MM.1S (cell line): ENCODE measurements around the gene KCNMA1.

Source experiments
- DNase-seq: peaks from one replicate; pipeline ENCODE4 v3.0.0-alpha.2; 2015
- H2AFZ ChIP-seq: fragments of 300-600 bp; sonication (generic); 2 replicates; pipeline ENCODE4 v1.6.0; 2016; ENCODE audit warnings: antibody characterized with exemption, low read length
- H3F3A ChIP-seq: fragments of 300-600 bp; sonication (generic); 2 replicates; pipeline ENCODE4 v1.6.1; 2016; ENCODE audit warnings: mild to moderate bottlenecking, antibody characterized with exemption, low read length, moderate library complexity, mixed read lengths; ENCODE audit not compliant: insufficient read depth
- H3K27ac ChIP-seq: fragments of 300-600 bp; sonication (generic); 2 replicates; pipeline ENCODE4 v1.5.1; 2016; ENCODE audit warnings: mild to moderate bottlenecking, low read length
- H3K27me3 ChIP-seq: fragments of 300-600 bp; sonication (generic); replicated peaks from 2 replicates; pipeline ENCODE4 v1.6.0; 2016; ENCODE audit warnings: low read length; ENCODE audit not compliant: insufficient read depth
- H3K36me3 ChIP-seq: fragments of 300-600 bp; sonication (generic); replicated peaks from 2 replicates; pipeline ENCODE4 v1.6.1; 2016; ENCODE audit warnings: mild to moderate bottlenecking, low read length, mixed read lengths; ENCODE audit not compliant: insufficient read depth
- H3K4me1 ChIP-seq: fragments of 300-600 bp; sonication (generic); 2 replicates; pipeline ENCODE4 v1.6.1; 2016; ENCODE audit warnings: low read length, mixed read lengths
- H3K4me2 ChIP-seq: fragments of 300-600 bp; sonication (generic); 2 replicates; pipeline ENCODE4 v1.6.0; 2016; ENCODE audit warnings: low read depth, low read length
- H3K4me3 ChIP-seq: fragments of 300-600 bp; sonication (generic); 2 replicates; pipeline ENCODE4 v1.5.1; 2016; ENCODE audit warnings: low read length, mixed read lengths
- H3K79me2 ChIP-seq: fragments of 300-600 bp; sonication (generic); 2 replicates; pipeline ENCODE4 v1.6.1; 2016; ENCODE audit warnings: mixed run types, low read length, mixed read lengths
- H3K9ac ChIP-seq: fragments of 300-600 bp; sonication (generic); 2 replicates; pipeline ENCODE4 v1.6.1; 2016; ENCODE audit warnings: low read length, mixed read lengths
- H3K9me2 ChIP-seq: fragments of 300-600 bp; sonication (generic); replicated peaks from 2 replicates; pipeline ENCODE4 v1.6.1; 2016; ENCODE audit warnings: mild to moderate bottlenecking, low read length, mixed read lengths; ENCODE audit not compliant: insufficient read depth
- H3K9me3 ChIP-seq: fragments of 300-600 bp; sonication (generic); replicated peaks from 2 replicates; pipeline ENCODE4 v1.6.1; 2016; ENCODE audit warnings: mild to moderate bottlenecking, low read length, mixed read lengths; ENCODE audit not compliant: insufficient read depth
- H4K20me1 ChIP-seq: fragments of 300-600 bp; sonication (generic); 2 replicates; pipeline ENCODE4 v1.6.1; 2016; ENCODE audit warnings: mild to moderate bottlenecking, low read length, moderate library complexity, mixed read lengths; ENCODE audit not compliant: insufficient read depth
- CTCF ChIP-seq: fragments of 300-600 bp; sonication (generic); IDR thresholded peaks from 2 replicates; pipeline ENCODE4 v1.5.1; 2016; ENCODE audit warnings: antibody characterized with exemption, low read length, mixed read lengths
- EZH2 ChIP-seq: fragments of 300-600 bp; sonication (generic); optimal IDR thresholded peaks from 2 replicates; pipeline ENCODE3; 2017; ENCODE audit warnings: low read depth, mild to moderate bottlenecking, antibody characterized with exemption, low read length, mixed read lengths
- EZH2phosphoT487 ChIP-seq: fragments of 300-600 bp; sonication (generic); IDR thresholded peaks from 2 replicates; pipeline ENCODE4 v1.6.1; 2018; ENCODE audit warnings: antibody characterized with exemption, low read length

KCNMA1 gene

GRCh38 chr10:76920581-76920980 is 717.0 kb downstream of the KCNMA1 start:
- no peaks in the 10 kb centered on the region for H3K9me3 ChIP-seq
- H3K36me3 ChIP-seq: no peaks in the 10 kb centered on the region
- H3K4me1 ChIP-seq: no peaks in the 10 kb centered on the region
- no peaks in the 10 kb centered on the region for H3K27me3 ChIP-seq
- no peak overlapping the region for H3K4me3 ChIP-seq
- H4K20me1 ChIP-seq: no peaks in the 10 kb centered on the region
- TF ChIP-seq CTCF (no peak), EZH2phosphoT487 (no peak), EZH2 (no peak)
- no peak for DNase-seq
- H3K79me2 ChIP-seq: no peaks in the 10 kb centered on the region
- H3K27ac ChIP-seq: no peak overlapping the region
- H2AFZ ChIP-seq: no peak overlapping the region
- no peak overlapping the region for H3K4me2 ChIP-seq
- H3K9me2 ChIP-seq: no peaks in the 10 kb centered on the region
- no peaks in the 10 kb centered on the region for H3F3A ChIP-seq
- no peak overlapping the region for H3K9ac ChIP-seq

DNA sequence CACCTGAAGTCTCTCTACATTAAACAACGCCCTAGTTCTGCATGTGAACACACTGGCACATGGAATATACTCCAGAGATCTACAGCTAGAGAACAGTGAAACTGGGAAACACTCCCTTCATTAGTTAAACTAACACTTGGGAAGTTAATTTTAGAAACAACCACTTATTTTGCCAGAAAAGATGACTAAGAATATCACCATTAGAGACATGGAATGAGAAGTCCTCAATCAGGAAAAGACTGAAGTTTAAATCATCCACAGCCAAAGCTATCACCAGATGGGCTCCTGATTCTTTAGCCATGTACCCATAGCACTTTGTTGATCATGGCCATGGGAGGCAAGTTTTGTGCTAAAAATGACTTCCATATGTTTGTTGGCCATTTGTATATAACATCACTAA is 719.5 kb downstream of the KCNMA1 start:
- TF ChIP-seq EZH2phosphoT487 (no peak), EZH2 (no peak), CTCF (no peak)
- DNase-seq: no peak
- Histone ChIP-seq H3K79me2 (no peaks in the 10 kb centered on the region), H3K4me3 (no peak overlapping the region), H2AFZ (no peak overlapping the region), H3K9me2 (no peaks in the 10 kb centered on the region), H3F3A (no peaks in the 10 kb centered on the region), H3K27ac (no peak overlapping the region), H3K9ac (no peak overlapping the region), H3K9me3 (no peaks in the 10 kb centered on the region), H4K20me1 (no peaks in the 10 kb centered on the region), H3K27me3 (no peaks in the 10 kb centered on the region), H3K4me2 (no peak overlapping the region), H3K36me3 (no peaks in the 10 kb centered on the region), H3K4me1 (no peaks in the 10 kb centered on the region)

DNA sequence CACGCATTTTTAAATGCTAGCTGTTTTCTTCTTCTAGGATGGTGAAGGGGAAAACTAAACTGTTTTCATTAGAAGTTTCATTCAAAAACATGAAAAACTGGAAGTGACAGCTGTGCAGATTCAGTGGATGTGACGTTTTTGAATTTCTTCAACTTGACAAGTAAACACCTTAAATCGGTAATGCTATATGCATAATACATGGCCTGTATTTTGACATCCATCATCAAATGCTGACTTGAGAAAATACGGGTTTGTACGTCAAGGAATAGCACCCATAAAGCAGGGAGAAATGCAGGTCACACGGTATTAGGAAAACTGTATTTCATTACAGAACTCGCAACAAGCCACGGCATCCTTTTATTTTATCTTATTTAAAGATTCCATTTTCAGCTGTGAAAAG is 720.5 kb downstream of the KCNMA1 start:
- Histone ChIP-seq H3K36me3 (no peaks in the 10 kb centered on the region), H3F3A (no peaks in the 10 kb centered on the region), H3K4me1 (no peaks in the 10 kb centered on the region), H3K27ac (no peak overlapping the region), H3K4me2 (no peak overlapping the region), H4K20me1 (no peaks in the 10 kb centered on the region), H3K4me3 (no peak overlapping the region), H2AFZ (no peak overlapping the region), H3K79me2 (no peaks in the 10 kb centered on the region), H3K9me2 (no peaks in the 10 kb centered on the region), H3K27me3 (no peaks in the 10 kb centered on the region), H3K9ac (no peak overlapping the region), H3K9me3 (no peaks in the 10 kb centered on the region)
- no peak for TF ChIP-seq EZH2
- TF ChIP-seq EZH2phosphoT487: no peak
- no peak for TF ChIP-seq CTCF
- no peak for DNase-seq

DNA sequence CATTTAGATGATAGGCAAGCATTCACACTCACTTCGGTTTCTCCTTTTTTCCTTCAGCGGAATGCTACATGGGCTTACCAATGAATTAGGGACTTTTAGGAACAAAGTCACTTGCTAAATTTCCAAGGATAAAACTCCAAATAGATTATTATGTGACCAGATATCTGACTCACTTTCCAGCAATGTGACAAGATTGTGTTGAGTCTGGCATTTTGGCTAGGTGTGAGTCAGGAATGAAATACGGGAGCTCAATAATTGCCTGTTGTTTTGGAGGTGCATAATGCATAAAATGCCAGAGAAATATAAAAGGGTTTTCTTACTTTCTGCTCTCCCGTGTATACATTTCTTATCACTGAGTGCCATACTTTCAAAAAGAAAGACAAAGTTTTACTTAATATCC is 721.1 kb downstream of the KCNMA1 start:
- H3K27me3 ChIP-seq: no peaks in the 10 kb centered on the region
- H2AFZ ChIP-seq: no peak overlapping the region
- H3F3A ChIP-seq: no peaks in the 10 kb centered on the region
- no peaks in the 10 kb centered on the region for H4K20me1 ChIP-seq
- no peak overlapping the region for H3K27ac ChIP-seq
- H3K79me2 ChIP-seq: no peaks in the 10 kb centered on the region
- H3K4me1 ChIP-seq: no peaks in the 10 kb centered on the region
- no peak for DNase-seq
- TF ChIP-seq EZH2 (no peak), CTCF (no peak), EZH2phosphoT487 (no peak)
- H3K36me3 ChIP-seq: no peaks in the 10 kb centered on the region
- no peak overlapping the region for H3K4me2 ChIP-seq
- H3K4me3 ChIP-seq: no peak overlapping the region
- H3K9me3 ChIP-seq: no peaks in the 10 kb centered on the region
- no peaks in the 10 kb centered on the region for H3K9me2 ChIP-seq
- H3K9ac ChIP-seq: no peak overlapping the region
